Measurements from ENCODE around the gene SLC33A1. TPM values are rescaled to one million over a fixed set of nuclear protein-coding genes. Genes with fewer than 3 reads are reported as not detected.

SLC33A1 gene
- total and polyA plus RNA-seq, 2 experiments from 2014 or later = 12.5 to 33.5 TPM

- Histone ChIP-seq H3K27ac (ENCODE audit: low read depth) (no peak overlapping the region), H3K4me3 (no peak overlapping the region), H3F3A (replicated peaks; ENCODE audit: low read depth) (peaks cover 1% of the 10 kb centered on the region; the same call in 1 of the 2 replicates), H4K20me1 (replicated peaks; ENCODE audit: insufficient read depth) (no peaks in the 10 kb centered on the region), H3K4me1 (ENCODE audit: insufficient read depth) (peaks cover 2% of the 10 kb centered on the region; the same call in 1 of the 2 replicates), H2AFZ (no peak overlapping the region), H3K4me2 (no peak overlapping the region), H3K27me3 (ENCODE audit: insufficient read depth) (peaks cover 3% of the 10 kb centered on the region; the same call in 1 of the 2 replicates), H3K9me2 (ENCODE audit: insufficient read depth) (no peaks in the 10 kb centered on the region), H3K79me2 (replicated peaks; ENCODE audit: insufficient read depth) (no peaks in the 10 kb centered on the region), H3K36me3 (ENCODE audit: insufficient read depth) (no peaks in the 10 kb centered on the region)
- Mint-ChIP-seq H3K36me3 (ENCODE audit: low read depth) (peaks cover 8% of the 10 kb centered on the region), H3K27ac (no peak overlapping the region), H3K9me3 (no peaks in the 10 kb centered on the region; the same call in 2 of the 3 replicates), H3K4me1 (peaks cover 2% of the 10 kb centered on the region; the same call in 2 of the 3 replicates), H3K4me3 (no peak overlapping the region; the same call in 2 of the 3 replicates), H3K27me3 (ENCODE audit: insufficient read depth, low read depth, poor library complexity) (peaks cover 3% of the 10 kb centered on the region)
- no peak for DNase-seq (ENCODE audit: low spot score)
- TF ChIP-seq POLR2AphosphoS5 (IDR thresholded peaks at IDR 0.05; ENCODE audit: low read depth) (no peak), REST (IDR thresholded peaks at IDR 0.05; ENCODE audit: unreplicated experiment) (no peak), CREB1 (CRISPR knock-in tag; IDR thresholded peaks at IDR 0.05; ENCODE audit: low read depth) (no peak), ZNF114 (CRISPR knock-in tag; IDR thresholded peaks at IDR 0.05) (no peak), ZNF462 (CRISPR knock-in tag; IDR thresholded peaks at IDR 0.05) (no peak), STAT1 (IDR thresholded peaks at IDR 0.05; ENCODE audit: unreplicated experiment) (no peak), ETS1 (IDR thresholded peaks at IDR 0.05) (no peak), JUNB (IDR thresholded peaks at IDR 0.05; ENCODE audit: unreplicated experiment) (no peak), ZNF331 (CRISPR knock-in tag; IDR thresholded peaks at IDR 0.05; ENCODE audit: low read depth) (no peak), NANOG (IDR thresholded peaks at IDR 0.05; ENCODE audit: borderline replicate concordance) (no peak)
- no peak for ATAC-seq
Measured at GRCh38 chr3:155804323-155804722, 49.9 kb downstream of the SLC33A1 start.

Measured in GM23338 (cell line).